Endometrial microvascular endothelial cells (primary cell): ENCODE data around the gene ZCWPW1. TPM values are rescaled to one million over a fixed set of nuclear protein-coding genes. Genes with fewer than 3 reads are reported as not detected.

Source experiments
- total RNA-seq: library from RNA; depleted of rRNA; stranded (reverse); fragments of >200 nt; gene quantifications from one replicate; pipeline ENCODE4 v1.2.3, GENCODE V29; 2015; ENCODE audit errors: inconsistent ontology term

Gene ZCWPW1
- total RNA-seq, 1 donor from 2014 or later = 0.09 TPM

Other genes starting within 250 kb of the ZCWPW1 start
- not detected for gene PVRIG, start 208.8 kb downstream of the ZCWPW1 start, total RNA-seq
- not detected for gene SPDYE3, start 121.0 kb downstream of the ZCWPW1 start, total RNA-seq
- gene PILRB, start 70.6 kb downstream of the ZCWPW1 start, total RNA-seq = 20.9 TPM
- not detected for gene PILRA, start 55.2 kb downstream of the ZCWPW1 start, total RNA-seq
- 45.5 TPM for gene MEPCE, start 1.1 kb upstream of the ZCWPW1 start, total RNA-seq
- 34.7 TPM for gene PPP1R35, start 7.8 kb upstream of the ZCWPW1 start, total RNA-seq
- 8.5 TPM for gene SPACDR, start 35.6 kb upstream of the ZCWPW1 start, total RNA-seq
- gene TSC22D4, start 50.5 kb upstream of the ZCWPW1 start, total RNA-seq = 60.7 TPM
- 2.0 TPM for gene NYAP1, start 55.2 kb upstream of the ZCWPW1 start, total RNA-seq
- 57.6 TPM for gene AGFG2, start 110.5 kb upstream of the ZCWPW1 start, total RNA-seq
- 0.19 TPM for gene SAP25, start 145.2 kb upstream of the ZCWPW1 start, total RNA-seq
- 45.3 TPM for gene LRCH4, start 157.4 kb upstream of the ZCWPW1 start, total RNA-seq
- 1.8 TPM for gene FBXO24, start 157.6 kb upstream of the ZCWPW1 start, total RNA-seq
- not detected for gene PCOLCE, start 173.7 kb upstream of the ZCWPW1 start, total RNA-seq
- gene MOSPD3, start 183.8 kb upstream of the ZCWPW1 start, total RNA-seq = 17.6 TPM
- gene TFR2, start 212.8 kb upstream of the ZCWPW1 start, total RNA-seq = not detected
- not detected for gene ACTL6B, start 227.7 kb upstream of the ZCWPW1 start, total RNA-seq
- 301 TPM for gene GNB2, start 245.0 kb upstream of the ZCWPW1 start, total RNA-seq